Measurements from ENCODE around the gene FOXN4.

FOXN4 gene

DNA sequence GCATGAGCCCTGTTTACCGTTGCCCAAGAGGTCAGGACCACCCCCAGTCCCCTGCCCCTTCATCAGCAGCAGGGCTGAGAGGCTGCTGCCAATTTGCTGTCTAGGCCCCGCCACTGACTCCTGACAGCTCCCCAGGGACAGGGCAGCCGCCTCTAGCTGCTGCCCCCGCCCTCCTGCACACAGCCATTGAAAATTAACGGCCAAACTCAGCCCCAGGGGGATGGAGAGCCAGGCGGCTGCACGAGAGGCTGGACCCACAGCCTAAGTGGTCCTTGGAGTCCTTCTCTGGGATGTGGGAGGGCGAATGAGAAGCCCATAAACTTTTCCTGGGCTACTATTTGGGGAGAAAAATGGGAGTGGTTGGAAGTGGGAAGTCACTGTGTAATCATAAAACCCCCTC lies 4.6 kb downstream of the FOXN4 start:
- no peak for DNase-seq (ENCODE audit: low spot score)

DNA sequence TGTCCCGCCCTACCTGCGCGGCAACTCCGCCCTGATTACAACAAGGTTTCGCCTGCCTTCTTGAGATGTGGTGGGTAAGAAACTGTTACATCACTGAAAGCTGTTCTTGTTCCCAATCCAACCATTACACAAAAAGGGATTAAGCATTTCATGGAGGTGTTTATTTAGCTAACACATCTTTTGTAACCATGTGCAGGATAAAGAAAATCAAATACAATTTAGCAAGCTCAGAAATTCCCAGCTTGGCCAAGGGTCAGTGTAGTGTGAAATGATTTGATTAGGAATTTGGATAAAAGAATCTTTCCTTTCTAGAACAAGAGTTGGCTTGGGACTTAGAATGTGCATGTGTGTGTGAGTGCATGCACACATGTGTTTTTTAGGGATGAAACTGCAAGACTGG lies 6.3 kb downstream of the FOXN4 start:
- no peak for DNase-seq (ENCODE audit: low spot score)

DNA sequence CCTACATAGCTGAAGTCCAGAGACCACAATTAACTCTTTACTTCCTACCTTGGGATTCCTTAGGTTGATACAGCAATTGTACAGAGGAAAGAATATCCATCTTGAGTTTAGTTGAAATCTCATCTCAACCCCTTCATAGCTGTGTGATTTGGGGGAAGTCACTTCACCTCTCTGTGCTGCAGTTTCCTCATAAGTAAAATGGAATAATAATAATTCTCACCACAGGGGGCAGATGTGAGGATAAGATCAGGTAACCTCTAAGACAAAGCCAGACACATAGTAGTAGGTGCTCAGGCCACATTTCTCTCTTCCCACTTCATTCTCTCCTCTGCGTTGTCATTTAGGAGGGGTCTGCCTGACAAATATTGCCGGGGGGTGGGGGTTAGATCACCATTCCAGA lies 6.7 kb downstream of the FOXN4 start:
- DNase-seq (ENCODE audit: low spot score) = no peak

DNA sequence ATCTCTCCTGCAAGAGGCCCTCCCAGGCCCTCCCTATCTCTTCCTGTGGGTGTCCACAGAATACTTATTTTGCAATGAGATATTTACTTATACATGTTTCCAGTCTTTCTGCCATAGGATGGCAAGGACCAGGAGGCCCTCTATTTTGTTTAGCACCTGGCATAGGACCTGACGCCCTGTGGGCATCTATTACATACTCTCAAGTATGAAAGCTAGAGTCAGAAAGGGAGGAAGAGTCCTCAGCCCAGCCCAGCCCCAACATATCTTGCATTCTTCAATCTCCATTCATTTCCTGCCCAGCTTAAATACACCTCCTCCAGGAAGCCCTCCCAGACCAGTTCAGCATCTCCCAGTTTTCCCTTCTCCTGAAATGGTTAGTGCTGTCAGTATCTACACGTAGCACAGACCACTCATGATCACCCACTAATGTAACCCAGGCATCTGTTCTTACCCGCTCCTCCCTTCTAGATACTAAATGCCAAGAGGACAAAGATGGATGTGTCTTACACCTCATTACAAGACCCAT lies 7.4 kb downstream of the FOXN4 start:
- no peak for DNase-seq (ENCODE audit: low spot score)

DNA sequence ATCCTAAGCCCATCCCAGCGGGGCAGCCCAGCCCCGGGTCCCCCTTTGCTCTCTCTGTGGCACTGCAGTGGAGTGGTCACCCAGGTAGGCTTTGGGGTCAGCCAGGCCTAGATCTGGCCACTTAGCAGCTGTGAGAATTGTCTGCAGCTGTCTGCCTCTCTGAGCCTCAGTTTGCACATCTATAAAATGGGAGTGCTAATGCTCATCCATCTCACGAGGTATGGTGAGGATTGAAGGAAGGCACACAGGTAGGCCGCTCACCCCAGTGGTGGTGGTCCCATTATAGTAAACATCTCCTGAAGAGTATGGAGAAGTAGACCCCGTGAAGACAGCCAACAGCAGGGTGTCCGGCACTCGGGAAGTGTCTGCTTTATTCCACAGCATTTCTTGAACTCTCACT lies 9.2 kb downstream of the FOXN4 start:
- DNase-seq (ENCODE audit: low spot score) = no peak

DNA sequence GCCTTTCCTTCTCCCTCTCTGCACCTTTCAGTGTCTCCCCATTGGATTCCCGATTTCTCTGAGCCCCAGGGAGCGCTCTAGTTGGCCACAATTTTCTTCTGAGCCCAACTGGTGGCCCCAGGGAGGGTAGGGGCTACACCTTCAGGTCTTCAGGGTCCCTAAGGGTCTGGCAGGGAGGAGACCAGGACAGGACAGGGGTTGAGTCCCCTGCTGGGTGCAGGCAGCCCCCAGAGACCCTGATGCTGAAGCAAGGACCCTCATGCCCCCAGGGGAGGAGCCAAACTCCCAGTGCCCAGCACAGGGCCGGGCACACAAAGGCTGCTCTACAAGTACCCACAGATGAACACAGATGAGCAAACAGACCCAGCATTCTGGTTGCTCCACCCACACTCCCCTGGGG lies 12.7 kb downstream of the FOXN4 start:
- DNase-seq (ENCODE audit: low spot score) = no peak

GRCh38 chr12:109295764-109296425 lies 13.2 kb downstream of the FOXN4 start:
- no peak for DNase-seq (ENCODE audit: low spot score)

DNA sequence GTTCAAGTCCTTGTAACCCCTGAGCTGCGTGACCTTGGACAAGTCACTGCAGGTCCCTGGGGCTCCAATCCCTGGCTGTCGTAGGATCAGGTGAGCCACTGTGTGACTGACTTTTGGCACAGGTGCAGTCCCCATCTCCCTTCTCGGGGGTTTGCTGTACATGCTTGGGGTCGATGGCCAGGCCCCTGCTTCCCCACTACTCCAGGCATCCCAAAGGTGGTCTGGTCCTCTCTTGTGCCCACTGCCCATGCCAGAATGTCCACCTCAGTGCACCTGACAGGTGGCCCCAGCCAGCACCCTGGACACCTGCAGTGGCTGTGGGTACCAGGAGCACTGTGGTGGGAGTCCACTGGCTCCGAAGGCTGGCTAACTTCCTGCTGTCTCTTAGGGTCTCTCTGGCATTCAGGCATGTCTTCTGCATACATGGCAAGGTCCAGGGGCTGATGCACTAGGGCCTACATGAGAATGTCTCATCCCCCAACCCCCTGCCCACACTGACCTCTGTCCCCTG lies 14.7 kb downstream of the FOXN4 start:
- DNase-seq (ENCODE audit: low spot score) = no peak

GRCh38 chr12:109293106-109293505 lies 16.0 kb downstream of the FOXN4 start:
- DNase-seq (ENCODE audit: low spot score) = no peak

DNA sequence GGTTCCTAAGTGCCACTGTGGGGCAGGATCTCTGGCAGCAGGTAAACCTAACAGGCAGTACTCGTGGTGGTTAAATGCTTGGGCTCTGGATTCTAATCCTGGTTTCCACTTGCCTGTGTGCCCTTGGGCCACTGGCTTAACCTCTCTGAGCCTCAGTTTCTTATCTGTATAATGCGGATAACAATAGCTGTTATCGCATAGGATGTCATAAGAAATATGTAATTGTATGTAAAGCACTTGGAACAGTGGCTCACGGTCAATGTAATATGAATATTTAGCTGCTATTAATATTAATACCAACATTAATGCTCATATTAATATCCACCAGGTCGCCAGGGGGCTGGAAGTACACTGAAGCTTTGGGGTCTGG lies 16.8 kb downstream of the FOXN4 start:
- no peak for DNase-seq (ENCODE audit: low spot score)

GRCh38 chr12:109291521-109292341 lies 17.4 kb downstream of the FOXN4 start:
- DNase-seq (ENCODE audit: low spot score) = no peak

- no peak for DNase-seq (ENCODE audit: low spot score)
These were observed 18.0 kb downstream of the FOXN4 start for GRCh38 chr12:109291117-109291516.

- no peak for DNase-seq (ENCODE audit: low spot score)
These were observed 19.0 kb downstream of the FOXN4 start for GRCh38 chr12:109290061-109290460.

DNA sequence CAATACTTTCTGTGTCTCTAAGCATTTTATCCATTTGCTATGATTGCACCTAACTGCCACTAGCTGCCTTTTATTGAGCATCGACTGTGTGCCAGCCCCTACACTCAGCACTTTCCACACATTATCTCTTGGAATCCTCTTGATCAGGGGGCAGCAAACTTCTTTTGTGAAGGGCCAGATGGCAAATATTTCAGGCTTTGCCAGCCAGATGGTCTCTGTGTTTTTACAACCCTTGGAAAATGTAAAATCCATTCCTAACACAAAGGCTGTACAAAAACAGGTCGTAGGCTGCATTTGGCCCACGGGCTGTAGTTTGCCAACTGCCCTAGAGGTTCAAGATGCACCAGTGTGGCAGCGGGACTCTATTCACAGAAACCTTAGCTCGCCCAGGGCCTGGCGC lies 19.5 kb downstream of the FOXN4 start:
- DNase-seq (ENCODE audit: low spot score) = no peak

- no peak for DNase-seq (ENCODE audit: low spot score)
These were observed 20.1 kb downstream of the FOXN4 start for GRCh38 chr12:109289004-109289403.

DNA sequence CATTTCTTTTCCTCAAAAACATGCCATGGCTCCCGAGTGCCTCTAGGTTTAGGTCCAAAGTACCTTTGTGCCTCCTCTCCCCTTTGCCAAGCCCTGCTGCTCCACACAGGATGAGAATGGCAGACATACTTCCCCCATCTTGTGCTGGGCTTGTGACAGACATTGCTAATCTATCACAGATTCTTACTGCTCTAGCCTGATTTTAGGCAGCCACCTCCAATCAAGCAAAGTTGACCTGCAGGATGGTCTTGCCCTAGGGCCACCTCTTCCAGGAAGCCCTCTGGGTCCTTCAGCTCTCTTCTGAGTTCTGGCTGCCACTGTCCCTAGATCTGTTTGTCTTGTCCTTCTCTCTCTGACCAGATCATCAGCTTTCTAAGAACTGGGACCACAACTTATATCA lies 20.5 kb downstream of the FOXN4 start:
- DNase-seq (ENCODE audit: low spot score) = no peak

DNA sequence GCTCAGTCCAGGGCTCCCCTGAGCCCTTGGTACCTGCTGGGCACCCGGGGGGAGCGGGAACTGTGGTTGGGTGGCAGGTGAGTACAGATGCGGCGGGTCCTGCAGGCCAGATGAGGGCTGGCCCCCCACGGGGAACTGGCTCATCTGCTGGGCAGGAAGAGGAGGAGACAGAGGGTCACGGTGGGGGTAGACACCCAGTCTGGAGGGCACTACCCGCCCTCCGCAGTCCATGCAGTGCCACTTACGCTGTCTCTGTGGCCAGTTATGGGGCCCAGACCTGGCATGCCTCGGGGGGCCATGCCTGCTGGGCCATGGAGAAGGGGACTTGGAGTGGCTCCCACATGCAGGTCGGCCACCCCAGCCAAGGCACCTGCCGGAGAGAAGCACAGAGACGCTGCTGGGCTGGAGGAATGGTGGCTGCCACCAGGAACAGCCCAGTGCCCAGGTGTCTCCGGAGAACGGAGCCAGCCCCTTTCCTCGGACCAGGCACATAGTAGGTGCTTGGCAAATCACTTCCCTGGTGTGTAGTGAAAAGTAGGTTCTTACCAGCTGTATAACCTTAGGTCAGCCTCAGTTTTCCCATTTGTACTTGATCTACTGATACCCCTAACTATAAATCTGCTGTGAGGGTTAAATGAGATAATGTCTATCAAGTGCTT lies 21.1 kb downstream of the FOXN4 start:
- DNase-seq (ENCODE audit: low spot score) = no peak

DNA sequence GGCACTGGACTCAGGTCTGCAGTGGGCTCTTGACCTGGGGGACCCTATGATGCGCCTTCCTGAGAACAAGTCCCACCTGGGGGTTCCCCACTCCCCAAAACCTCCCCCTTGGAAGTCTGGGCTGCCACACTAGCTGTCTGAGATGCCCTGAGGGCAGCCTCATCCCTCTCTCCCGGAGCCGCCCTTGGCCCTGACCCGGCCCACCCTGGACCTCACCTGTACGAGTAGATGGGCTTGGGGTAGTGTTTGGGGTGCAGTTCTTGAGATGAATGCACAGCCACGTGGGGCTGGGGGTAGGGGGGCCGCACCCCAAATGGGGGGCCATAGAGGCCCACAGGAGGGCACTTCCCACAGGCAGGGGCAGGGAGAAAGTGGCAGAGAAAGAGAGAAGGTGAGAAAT lies 21.9 kb downstream of the FOXN4 start:
- no peak for DNase-seq (ENCODE audit: low spot score)

DNA sequence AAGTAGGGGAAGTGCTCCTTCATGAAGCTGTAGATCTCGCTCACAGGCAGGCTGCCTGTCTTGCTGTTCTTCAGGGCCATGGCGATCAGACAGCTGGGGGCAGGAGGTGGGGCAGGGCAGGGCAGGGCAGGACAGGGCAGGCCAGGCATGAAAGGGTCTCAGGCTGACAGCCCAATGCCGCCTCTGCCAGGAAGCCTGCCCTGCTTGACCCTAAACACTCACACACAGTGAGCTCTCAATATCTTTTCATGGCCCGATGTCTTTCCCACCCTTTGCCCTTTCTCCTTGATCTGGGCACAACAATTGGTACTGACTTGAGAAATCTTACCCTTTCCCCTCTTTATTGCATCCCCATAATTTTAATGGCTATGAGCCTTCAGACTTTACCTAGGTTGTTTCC lies 22.4 kb downstream of the FOXN4 start:
- DNase-seq (ENCODE audit: low spot score) = no peak

DNA sequence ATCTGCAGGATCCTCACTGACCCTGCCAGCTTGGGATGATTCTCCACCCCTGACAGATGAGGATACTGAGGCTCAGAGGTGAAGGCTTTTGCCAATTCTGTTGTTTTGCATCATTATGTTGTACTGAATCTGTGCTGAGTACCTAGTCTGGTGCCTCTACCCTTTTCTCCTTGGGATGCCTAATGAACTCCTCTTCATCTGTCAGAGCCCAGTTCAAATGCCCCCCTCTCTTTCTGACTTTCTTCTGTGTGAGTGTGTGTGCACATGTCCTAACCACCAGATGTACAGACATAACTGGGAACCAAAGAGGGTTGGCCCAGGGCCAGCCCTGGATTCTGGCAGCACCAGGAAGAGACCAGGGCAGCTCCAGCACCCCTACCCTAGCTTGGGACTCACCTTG lies 22.8 kb downstream of the FOXN4 start:
- no peak for DNase-seq (ENCODE audit: low spot score)

DNA sequence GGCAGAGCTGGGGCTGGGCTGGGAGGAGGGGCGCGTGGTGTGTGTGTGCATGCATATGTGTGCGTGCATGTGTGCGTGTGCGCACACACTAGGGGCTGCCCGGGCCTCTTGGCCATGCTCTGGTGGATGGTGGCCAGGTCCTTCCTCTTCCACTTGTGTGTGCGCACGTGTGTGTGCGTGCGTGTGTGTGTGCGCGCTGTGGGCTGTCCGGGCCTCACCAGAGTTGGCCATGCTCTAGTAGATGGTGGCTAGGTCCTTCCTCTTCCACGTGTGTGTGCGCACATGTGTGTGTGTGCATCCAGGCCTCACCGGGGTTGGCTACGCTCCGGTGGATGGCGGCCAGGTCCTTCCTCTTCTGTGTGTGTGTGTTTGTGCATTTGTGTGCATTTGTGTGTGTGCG lies 24.7 kb downstream of the FOXN4 start:
- DNase-seq (ENCODE audit: low spot score) = no peak

DNA sequence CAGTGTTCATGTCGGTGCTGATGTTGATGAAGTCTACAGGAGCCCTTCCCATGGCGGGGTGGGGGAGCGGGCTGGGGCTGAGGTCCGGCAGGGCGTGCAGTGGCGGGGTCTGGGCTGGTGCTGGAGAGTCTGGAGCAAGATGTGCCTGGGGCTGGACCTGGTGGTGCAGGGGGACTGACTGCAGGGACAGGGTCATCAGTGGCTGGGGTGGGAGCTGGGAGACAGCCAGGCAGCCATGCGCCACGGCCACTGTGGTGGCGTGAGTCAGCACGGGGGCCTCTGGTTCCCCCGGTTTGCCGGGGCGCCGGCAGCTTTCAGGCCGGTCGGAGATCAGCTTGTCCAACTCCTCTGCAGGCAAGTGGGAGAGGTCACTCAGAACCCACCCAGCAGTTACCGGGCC lies 27.6 kb downstream of the FOXN4 start:
- DNase-seq (ENCODE audit: low spot score) = no peak

- DNase-seq (ENCODE audit: low spot score) = no peak
These were observed 29.6 kb downstream of the FOXN4 start for GRCh38 chr12:109279525-109279924.
